SK-N-SH (cell line): Measurements from ENCODE around the gene SLC4A2. TPM values are rescaled to one million over a fixed set of nuclear protein-coding genes. Genes with fewer than 3 reads are reported as not detected.

ENCODE experiments used
- CHD2 ChIP-seq: fragments of 150-350 bp; IDR thresholded peaks from 2 replicates; pipeline ENCODE4 v1.6.1; 2018; ENCODE audit warnings: low read length; ENCODE audit not compliant: partially characterized antibody
- CTCF ChIP-seq: fragments of 200-600 bp; sonication (generic); IDR thresholded peaks from 2 replicates; pipeline ENCODE4 v1.6.1; 2017; ENCODE audit warnings: antibody characterized with exemption, mild to moderate bottlenecking, moderate library complexity
- ELF1 ChIP-seq: IDR thresholded peaks from 2 replicates; pipeline ENCODE4 v1.4.0; 2012
- EP300 ChIP-seq, 2 experiments: IDR thresholded peaks; 2 replicates each; pipeline versions ENCODE4 v1.4.0 to v1.6.1; 2012; ENCODE audit warnings: borderline replicate concordance in 1 of 2, low read depth in 1 of 2, low read length in 1 of 2
- FOSL2 ChIP-seq: IDR thresholded peaks from 2 replicates; pipeline ENCODE4 v1.4.0; 2012; ENCODE audit warnings: low read depth, mild to moderate bottlenecking, moderate library complexity, borderline replicate concordance
- FOXJ3 ChIP-seq: sonication (generic); formaldehyde crosslinking; IDR thresholded peaks from 2 replicates; pipeline ENCODE4 v1.5.1; 2020; ENCODE audit warnings: mild to moderate bottlenecking, missing genetic modification reagents
- GABPA ChIP-seq: IDR thresholded peaks from 2 replicates; pipeline ENCODE4 v1.4.0; 2012; ENCODE audit warnings: low read depth, mild to moderate bottlenecking
- GATA2 ChIP-seq: sonication (generic); formaldehyde crosslinking; IDR thresholded peaks from 2 replicates; pipeline ENCODE4 v1.5.0; 2020; ENCODE audit warnings: mild to moderate bottlenecking, missing genetic modification reagents
- IRF3 ChIP-seq: fragments of 150-350 bp; IDR thresholded peaks from 2 replicates; pipeline ENCODE4 v1.6.1; 2016; ENCODE audit warnings: mild to moderate bottlenecking, low read depth, low read length
- JUND ChIP-seq: IDR thresholded peaks from 2 replicates; pipeline ENCODE4 v1.4.0; 2012
- MEF2A ChIP-seq: IDR thresholded peaks from 2 replicates; pipeline ENCODE4 v1.4.0; 2012; ENCODE audit warnings: low read depth, borderline replicate concordance
- NFIC ChIP-seq: IDR thresholded peaks from 2 replicates; pipeline ENCODE4 v1.4.0; 2012; ENCODE audit warnings: borderline replicate concordance
- NRF1 ChIP-seq: IDR thresholded peaks from 2 replicates; pipeline ENCODE4 v1.6.1; 2012; ENCODE audit warnings: low read depth, mild to moderate bottlenecking, low read length
- PBX3 ChIP-seq: IDR thresholded peaks from 2 replicates; pipeline ENCODE4; 2012
- POLR2AphosphoS5 ChIP-seq: IDR thresholded peaks from 2 replicates; pipeline ENCODE4 v1.6.1; 2012; ENCODE audit warnings: low read depth, low read length
- RCOR1 ChIP-seq: fragments of 150-350 bp; IDR thresholded peaks from 2 replicates; pipeline ENCODE4 v1.6.1; 2017; ENCODE audit warnings: antibody characterized with exemption, low read length
- RFX5 ChIP-seq: IDR thresholded peaks from 2 replicates; pipeline ENCODE4 v1.6.1; 2012; ENCODE audit warnings: mild to moderate bottlenecking, improper control_type of control experiment, low read length
- RXRA ChIP-seq: IDR thresholded peaks from 2 replicates; pipeline ENCODE4 v1.4.0; 2012; ENCODE audit warnings: low read depth, mild to moderate bottlenecking, borderline replicate concordance
- SIN3A ChIP-seq: IDR thresholded peaks from 2 replicates; pipeline ENCODE4 v1.6.1; 2012; ENCODE audit warnings: low read depth, mild to moderate bottlenecking, low read length, moderate library complexity, borderline replicate concordance
- TAF1 ChIP-seq: IDR thresholded peaks from 2 replicates; pipeline ENCODE4 v1.6.1; 2012; ENCODE audit warnings: low read depth, mild to moderate bottlenecking, low read length, moderate library complexity, borderline replicate concordance
- TCF12 ChIP-seq: IDR thresholded peaks from 2 replicates; pipeline ENCODE4 v1.4.0; 2012
- TEAD4 ChIP-seq: IDR thresholded peaks from 2 replicates; pipeline ENCODE4 v1.4.0; 2012; ENCODE audit warnings: mild to moderate bottlenecking, borderline replicate concordance; ENCODE audit not compliant: insufficient read depth
- USF1 ChIP-seq: IDR thresholded peaks from 2 replicates; pipeline ENCODE4 v1.4.0; 2012; ENCODE audit warnings: low read depth, borderline replicate concordance
- polyA plus RNA-seq, 3 experiments: library from polyadenylated mRNA; depleted of rRNA; stranded (reverse); fragments of >200 nt; gene quantifications; 2 replicates each; pipeline ENCODE4 v1.2.3, GENCODE V29; 2012

Gene SLC4A2
- polyA plus RNA-seq, 1 of the 3 experiments (the other 2 are of a cell fraction) = 167 TPM

GRCh38 chr7:151038951-151039849 is 20.2 kb upstream of the SLC4A2 start (continued):
- no peak; the same call in none of the 2 replicates for TF ChIP-seq PBX3
- peak; percentile 48 for TF ChIP-seq RCOR1
- TF ChIP-seq CHD2 = peak; percentile 12
- no peak for TF ChIP-seq ELF1
- TF ChIP-seq RXRA = peak; percentile 93; the same call in 1 of the 2 replicates
- TF ChIP-seq MEF2A = no peak
- peak; percentile 82 for TF ChIP-seq FOSL2
- TF ChIP-seq POLR2AphosphoS5 = peak; percentile 90
- TF ChIP-seq TAF1 = no peak
- peak; percentile 83 for TF ChIP-seq JUND
- TF ChIP-seq GATA2 = no peak
- TF ChIP-seq TEAD4 = peak; percentile 71; the same call in 1 of the 2 replicates
- TF ChIP-seq SIN3A = peak; percentile 51; the same call in 1 of the 2 replicates
- no peak; the same call in 1 of the 2 replicates for TF ChIP-seq RFX5
- no peak for TF ChIP-seq IRF3
- TF ChIP-seq GABPA = no peak
- peak in 1 of 2 experiments; percentile 77; a peak in 1 of 4 replicates for TF ChIP-seq EP300 (IDR thresholded peaks at IDR 0.05; ENCODE audit: borderline replicate concordance in 1 of 2, low read depth in 1 of 2, low read length in 1 of 2)
- no peak for TF ChIP-seq CTCF
- TF ChIP-seq USF1 = no peak; the same call in 1 of the 2 replicates
- peak; percentile 92 for TF ChIP-seq TCF12
- no peak for TF ChIP-seq NRF1
- 0 out of 2 replicates have a peak, but pooled peaks have one; percentile 19 for TF ChIP-seq FOXJ3 (CRISPR knock-in tag)
- peak; percentile 99 for TF ChIP-seq NFIC
